22Rv1 (cell line): ENCODE results near the gene PDE6A.

Experiments
- CTCF ChIP-seq: fragments of 450-650 bp; IDR thresholded peaks from 2 replicates; pipeline ENCODE4 v1.5.1; 2017; ENCODE audit warnings: mild to moderate bottlenecking
- ZFX ChIP-seq: fragments of 450-650 bp; IDR thresholded peaks from 2 replicates; pipeline ENCODE4 v1.6.1; 2017; ENCODE audit warnings: antibody characterized with exemption, borderline replicate concordance

GRCh38 chr5:149836451-149837139 lies 108.0 kb downstream of the PDE6A start:
- TF ChIP-seq CTCF (no peak), ZFX (no peak)
